Measurements from ENCODE around the gene ANKRD44.

- no peak for TF ChIP-seq CTCF (IDR thresholded peaks at IDR 0.05)
- TF ChIP-seq TCF7L2 (IDR thresholded peaks at IDR 0.05; ENCODE audit: low read depth, low read length), result no peak
- TF ChIP-seq POLR2AphosphoS5 (IDR thresholded peaks at IDR 0.05; ENCODE audit: low read depth, low read length), result no peak
- TF ChIP-seq REST (IDR thresholded peaks at IDR 0.05; ENCODE audit: insufficient read depth in 1 of 2, low read depth in 2 of 2, low read length in 1 of 2), result no peak
Observed at GRCh38 chr2:196989496-196989895, 321.1 kb downstream of the ANKRD44 start.
